Upper lobe of right lung (tissue), 1 donor: ENCODE results near the gene ARPC1A. TPM values are rescaled to one million over a fixed set of nuclear protein-coding genes. Genes with fewer than 3 reads are reported as not detected.
A peak's percentile ranks its signal among the peaks of the same experiment; 100 is the strongest.
"Not testable (repeated sequence)": the region's sequence is repeated elsewhere in the genome, so short reads cannot be mapped to it uniquely, and the experiment has no call there.

Experiments used
- ATAC-seq: fragments of 200-7000 bp; cut with Tn5 transposase; one replicate; pipeline ENCODE4 v1.9.1; 2020; ENCODE audit warnings: mild to moderate bottlenecking, moderate library complexity
- DNase-seq: peaks from one replicate; pipeline ENCODE4 v3.0.0-alpha.2; 2020
- H3K27ac ChIP-seq: fragments of 200-600 bp; one replicate; pipeline ENCODE4 v1.8.0; 2022
- H3K27me3 ChIP-seq: fragments of 200-600 bp; one replicate; pipeline ENCODE4 v1.8.0; 2022; ENCODE audit warnings: mild to moderate bottlenecking
- H3K36me3 ChIP-seq: fragments of 200-600 bp; one replicate; pipeline ENCODE4 v1.8.0; 2022
- H3K4me1 ChIP-seq: fragments of 200-600 bp; one replicate; pipeline ENCODE4 v1.8.0; 2022
- H3K4me3 ChIP-seq: fragments of 200-600 bp; one replicate; pipeline ENCODE4 v1.8.0; 2022; ENCODE audit warnings: mild to moderate bottlenecking
- H3K9me3 ChIP-seq: fragments of 200-600 bp; one replicate; pipeline ENCODE4 v1.8.0; 2022
- intact Hi-C: fragments of 100-400 bp; cut with DNase I; formaldehyde crosslinking; loops from one replicate; pipeline ENCODE4 v1.11.0; 2022
- total RNA-seq: library from RNA; stranded (reverse); fragmentation: NEBNext Ultra II Directional; extraction: Animal tissue kit (Norgen Biotek cat#: 25700); gene quantifications from one replicate; pipeline ENCODE4 v1.2.1, GENCODE V29; 2021
- TF ChIP-seq, protein P1 (sequence below): fragments of 200-600 bp; IDR thresholded peaks from one replicate; pipeline ENCODE4 v1.8.0; 2022; ENCODE audit warnings: antibody characterized with exemption
- donor health status: DM: no; HTN: yes; CAD: no; lungs with severe emphysema.

ARPC1A gene
- total RNA-seq, 1 donor from 2014 or later: 137 TPM

DNA sequence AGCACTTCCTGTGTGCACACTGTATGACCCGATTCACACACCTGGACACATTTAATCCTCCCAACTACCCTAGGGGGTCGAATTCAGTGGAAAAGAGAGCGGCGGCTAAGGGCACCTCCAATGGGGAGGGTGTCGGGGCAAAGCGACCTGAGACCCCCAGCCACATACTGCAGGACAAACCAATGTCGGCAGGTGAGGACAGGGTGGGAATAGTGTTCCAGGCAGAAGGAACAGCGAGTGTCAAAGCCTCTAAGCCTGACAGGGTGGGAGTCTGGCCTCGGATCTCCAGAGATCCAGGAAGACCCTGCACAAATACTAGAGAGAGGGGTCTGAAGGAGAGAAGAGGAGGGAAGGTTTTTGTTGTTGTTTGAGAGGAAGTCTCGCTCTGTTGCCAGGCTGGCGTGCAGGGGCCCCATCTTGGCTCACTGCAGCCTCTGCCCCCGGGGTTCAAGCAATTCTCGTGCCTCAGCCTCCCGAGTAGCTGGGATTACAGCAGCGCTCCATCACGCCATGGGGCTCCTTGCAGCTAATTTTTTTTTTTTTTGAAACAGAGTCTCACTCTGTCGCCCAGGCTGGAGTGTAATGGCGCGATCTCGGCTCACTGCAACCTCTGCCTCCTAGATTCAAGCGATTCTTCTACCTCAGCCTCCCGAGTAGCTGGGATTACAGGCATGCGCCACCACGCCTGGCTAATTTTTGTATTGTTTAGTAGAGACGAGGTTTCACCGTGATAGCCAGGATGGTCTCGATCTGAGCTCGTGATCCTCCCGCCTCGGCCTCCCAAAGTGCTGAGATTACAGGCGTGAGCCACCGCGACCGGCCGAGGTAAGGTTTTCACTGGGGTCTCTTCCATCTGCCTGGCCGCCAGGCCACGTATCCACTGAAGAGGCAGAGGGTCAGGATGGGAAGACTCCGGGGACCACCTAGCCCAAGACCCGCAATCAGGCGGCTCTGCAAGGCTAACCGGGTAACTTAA, 47.7 kb downstream of the ARPC1A start:
- Histone ChIP-seq H3K36me3 (peaks cover 26% of the 10 kb centered on the region), H3K4me1 (peaks cover 40% of the 10 kb centered on the region), H3K9me3 (no peaks in the 10 kb centered on the region), H3K4me3 (peak overlapping the region; percentile 90), H3K27ac (peak overlapping the region; percentile 95), H3K27me3 (no peaks in the 10 kb centered on the region)
- DNase-seq: no peak
- TF ChIP-seq, protein P1, sequence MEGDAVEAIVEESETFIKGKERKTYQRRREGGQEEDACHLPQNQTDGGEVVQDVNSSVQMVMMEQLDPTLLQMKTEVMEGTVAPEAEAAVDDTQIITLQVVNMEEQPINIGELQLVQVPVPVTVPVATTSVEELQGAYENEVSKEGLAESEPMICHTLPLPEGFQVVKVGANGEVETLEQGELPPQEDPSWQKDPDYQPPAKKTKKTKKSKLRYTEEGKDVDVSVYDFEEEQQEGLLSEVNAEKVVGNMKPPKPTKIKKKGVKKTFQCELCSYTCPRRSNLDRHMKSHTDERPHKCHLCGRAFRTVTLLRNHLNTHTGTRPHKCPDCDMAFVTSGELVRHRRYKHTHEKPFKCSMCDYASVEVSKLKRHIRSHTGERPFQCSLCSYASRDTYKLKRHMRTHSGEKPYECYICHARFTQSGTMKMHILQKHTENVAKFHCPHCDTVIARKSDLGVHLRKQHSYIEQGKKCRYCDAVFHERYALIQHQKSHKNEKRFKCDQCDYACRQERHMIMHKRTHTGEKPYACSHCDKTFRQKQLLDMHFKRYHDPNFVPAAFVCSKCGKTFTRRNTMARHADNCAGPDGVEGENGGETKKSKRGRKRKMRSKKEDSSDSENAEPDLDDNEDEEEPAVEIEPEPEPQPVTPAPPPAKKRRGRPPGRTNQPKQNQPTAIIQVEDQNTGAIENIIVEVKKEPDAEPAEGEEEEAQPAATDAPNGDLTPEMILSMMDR: no peak
- intact Hi-C loops: no loop called here
- ATAC-seq: no peak

DNA sequence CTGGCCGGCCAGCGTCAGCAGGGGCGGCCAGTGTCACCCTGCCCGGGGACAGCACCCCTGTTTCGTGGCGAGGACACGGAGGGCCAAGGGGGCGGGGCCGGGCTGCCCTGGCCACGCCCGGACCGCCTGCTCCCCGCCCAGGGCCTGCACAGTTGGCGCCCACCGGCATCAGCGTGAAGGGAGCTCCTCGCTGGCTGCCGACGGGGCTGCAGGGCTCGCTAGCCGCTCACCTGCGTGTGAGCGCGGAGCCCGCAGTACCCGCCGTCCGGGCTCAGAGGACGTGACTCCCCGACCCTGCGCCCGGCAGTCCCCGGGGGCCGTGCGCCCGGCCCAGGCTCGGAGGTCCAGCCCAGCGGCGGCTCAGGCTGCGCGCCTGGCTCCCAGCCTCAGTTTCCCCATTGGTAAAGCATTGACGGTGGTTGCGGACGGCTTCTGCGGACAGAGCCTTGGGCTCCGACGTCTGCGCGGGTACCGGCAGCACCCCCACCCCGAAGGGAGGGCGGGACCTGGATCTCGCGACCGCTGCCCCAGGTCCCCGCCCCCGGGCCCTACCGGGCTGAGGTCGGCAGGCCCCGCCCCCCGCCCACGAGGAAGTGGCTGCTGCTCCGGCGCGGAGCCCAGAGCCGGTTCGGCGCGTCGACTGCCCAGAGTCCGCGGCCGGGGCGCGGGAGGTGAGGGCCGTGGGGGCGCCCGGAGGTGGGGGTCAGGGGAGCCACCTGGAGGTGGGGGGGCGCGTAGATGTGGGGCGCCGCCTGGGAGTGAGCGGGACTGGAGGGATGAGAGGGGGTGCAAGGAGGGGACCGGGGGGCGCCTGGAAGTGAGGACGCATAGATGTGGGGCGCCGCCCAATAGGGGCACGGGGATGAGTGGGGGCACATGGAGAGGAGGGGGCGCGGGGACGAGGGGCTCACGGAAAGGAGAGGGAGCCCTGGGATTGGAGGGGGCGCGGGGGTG, 48.7 kb downstream of the ARPC1A start, which contains the start of gene ARPC1B:
ARPC1B (plus strand) TSS at position 620 of the 954 bp plus-strand sequence. CDS start 10,985 bp downstream, outside the sequence.
- ATAC-seq (peak; percentile 86), DNase-seq (peak; percentile 96)
- TF ChIP-seq, protein P1: no peak
- peak within 1 kb of the TSS; percentile 90 for H3K4me3 ChIP-seq
- H3K9me3 ChIP-seq: no peaks in the 10 kb centered on the region
- no peaks in the 10 kb centered on the region for H3K27me3 ChIP-seq
- H3K4me1 ChIP-seq: peaks cover 50% of the 10 kb centered on the region
- intact Hi-C loops: no loop called here
- peaks cover 25% of the 10 kb centered on the region for H3K36me3 ChIP-seq
- H3K27ac ChIP-seq: peak within 1 kb of the TSS; percentile 95

DNA sequence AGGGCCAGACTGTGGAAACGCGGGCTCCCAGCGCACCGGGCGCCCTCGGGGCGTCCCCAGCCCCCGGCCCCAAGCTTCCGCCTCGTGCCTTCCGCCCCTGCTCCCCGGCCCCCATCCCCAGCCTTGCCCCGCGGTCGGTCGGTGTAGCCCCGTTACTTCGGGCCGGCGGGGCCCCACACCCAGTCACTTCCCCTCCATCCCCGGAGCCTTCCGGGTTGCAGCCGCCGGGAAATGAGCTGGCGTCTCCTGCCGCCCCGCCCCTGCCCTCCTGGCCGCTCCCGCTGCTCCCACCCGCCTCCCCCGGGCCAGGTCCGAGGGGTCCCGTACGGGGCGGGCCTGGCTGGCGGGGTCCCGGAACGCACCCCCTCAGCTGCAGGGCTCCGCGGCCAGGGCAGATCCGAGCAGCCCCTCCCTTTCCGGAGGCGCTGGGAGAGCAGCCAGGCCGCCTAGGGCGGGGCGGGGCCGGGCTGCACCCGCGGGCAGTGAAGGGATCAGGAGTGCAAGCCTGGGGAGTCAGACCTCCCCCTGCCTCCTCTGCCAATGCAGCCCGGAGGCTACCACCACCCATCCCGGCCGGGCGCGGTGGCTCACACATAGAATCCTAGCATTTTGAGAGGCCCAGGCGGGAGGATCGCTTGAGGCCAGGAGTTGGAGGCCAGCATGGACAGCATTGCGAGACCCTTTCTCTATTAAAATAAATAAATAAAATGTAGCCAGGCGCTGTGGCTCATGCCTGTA, 49.5 kb downstream of the ARPC1A start:
- Histone ChIP-seq H3K36me3 (peaks cover 25% of the 10 kb centered on the region), H3K27me3 (no peaks in the 10 kb centered on the region), H3K4me3 (peak overlapping the region; percentile 90), H3K4me1 (peaks cover 57% of the 10 kb centered on the region), H3K27ac (peak overlapping the region; percentile 95), H3K9me3 (no peaks in the 10 kb centered on the region)
- ATAC-seq (peak; percentile 75), DNase-seq (peak; percentile 93)
- TF ChIP-seq, protein P1: no peak
- intact Hi-C loops: no loop called here

DNA sequence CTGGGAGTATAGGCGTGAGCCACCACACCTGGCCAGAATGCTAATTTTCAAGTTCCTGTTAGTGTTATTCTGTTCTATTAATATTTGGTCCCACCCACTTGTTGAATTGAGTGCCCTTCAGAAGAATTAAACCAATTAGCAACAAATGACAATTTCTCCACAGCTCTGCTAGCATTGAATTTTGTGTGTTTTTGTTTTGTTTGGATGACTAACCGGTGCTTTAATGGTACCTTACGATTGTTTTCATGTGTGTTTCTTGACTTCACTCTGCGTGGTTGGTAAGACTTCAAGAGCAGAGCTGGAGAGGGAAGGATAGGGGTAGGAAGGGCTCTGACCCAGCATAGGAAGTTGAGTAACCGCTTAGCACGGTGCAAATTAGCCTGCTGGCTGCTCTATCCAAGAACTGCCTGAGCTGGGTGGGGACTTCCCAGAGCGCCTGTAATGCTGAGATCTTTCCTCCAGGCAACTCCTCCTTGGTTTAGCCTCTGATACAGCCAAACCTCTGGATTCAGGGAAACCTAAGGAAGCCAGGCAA, 53.4 kb downstream of the ARPC1A start:
- peaks cover 33% of the 10 kb centered on the region for H3K36me3 ChIP-seq
- ATAC-seq: peak; percentile 69
- no peaks in the 10 kb centered on the region for H3K27me3 ChIP-seq
- TF ChIP-seq, protein P1: no peak
- intact Hi-C loops: no loop called here
- H3K4me1 ChIP-seq: peaks cover 58% of the 10 kb centered on the region
- no peak for DNase-seq
- peak overlapping the region; percentile 90 for H3K27ac ChIP-seq
- no peaks in the 10 kb centered on the region for H3K9me3 ChIP-seq
- H3K4me3 ChIP-seq: peak overlapping the region; percentile 37

DNA sequence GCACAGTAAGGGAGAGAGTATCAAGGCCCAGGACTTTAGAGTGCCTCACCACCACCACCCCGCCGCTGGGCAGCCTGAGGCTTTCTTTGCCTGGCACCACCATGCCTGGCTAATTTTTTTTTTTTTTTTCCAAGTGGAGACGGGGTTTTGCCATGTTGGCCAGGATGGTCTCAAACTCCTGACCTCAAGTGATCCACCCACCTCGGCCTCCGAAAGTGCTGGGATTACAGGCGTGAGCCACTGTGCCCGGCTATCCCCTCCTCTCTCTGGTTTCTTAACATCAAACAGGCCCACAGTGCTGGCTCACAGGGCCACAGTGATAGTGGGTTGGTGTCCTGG, 54.0 kb downstream of the ARPC1A start:
- intact Hi-C loops, ATAC-seq, H3K9me3 ChIP-seq, DNase-seq, H3K27me3 ChIP-seq: not testable (repeated sequence)
- H3K27ac ChIP-seq: peak overlapping the region; percentile 90
- H3K4me1 ChIP-seq: peaks cover 58% of the 10 kb centered on the region
- H3K4me3 ChIP-seq: peak overlapping the region; percentile 37
- H3K36me3 ChIP-seq: peaks cover 33% of the 10 kb centered on the region
